OCI-LY3 (cell line): Measurements from ENCODE around the gene SOX12.

Experiments
- H2AFZ ChIP-seq: fragments of 200-600, 300-600 bp; shearing (Covaris generic); 2 replicates; pipeline ENCODE4 v1.6.0; 2014; ENCODE audit warnings: antibody characterized with exemption, low read depth, low read length
- H3K27ac ChIP-seq: fragments of 200-600, 300-600 bp; sonication (generic); 2 replicates; pipeline ENCODE4 v1.5.1; 2014; ENCODE audit warnings: mild to moderate bottlenecking, low read length, moderate library complexity, mixed read lengths
- H3K27me3 ChIP-seq: fragments of 200-600, 300-600 bp; sonication (generic); 2 replicates; pipeline ENCODE4 v1.6.1; 2014; ENCODE audit warnings: low read depth, low read length, mixed read lengths
- H3K36me3 ChIP-seq: fragments of 200-600, 300-600 bp; sonication (generic); replicated peaks from 2 replicates; pipeline ENCODE3; 2014; ENCODE audit warnings: low read depth, low read length, mixed read lengths
- H3K4me1 ChIP-seq: fragments of 300-600, 200-600 bp; sonication (generic); 2 replicates; pipeline ENCODE4 v1.6.1; 2014; ENCODE audit warnings: low read length, mixed read lengths
- H3K4me2 ChIP-seq: fragments of 200-600, 300-600 bp; sonication (generic); 2 replicates; pipeline ENCODE4 v1.6.1; 2014; ENCODE audit warnings: low read length, mixed read lengths
- H3K4me3 ChIP-seq: fragments of 300-600, 200-600 bp; sonication (generic); 2 replicates; pipeline ENCODE4 v1.5.1; 2014; ENCODE audit warnings: antibody characterized with exemption, mild to moderate bottlenecking, low read length, moderate library complexity
- H3K79me2 ChIP-seq: fragments of 300-600, 200-600 bp; shearing (Covaris generic); 2 replicates; pipeline ENCODE4 v1.6.1; 2014; ENCODE audit warnings: mild to moderate bottlenecking, low read length, mixed read lengths
- H3K9ac ChIP-seq: fragments of 300-600, 200-600 bp; shearing (Covaris generic); 2 replicates; pipeline ENCODE4 v1.6.0; 2014; ENCODE audit warnings: mild to moderate bottlenecking, low read length, moderate library complexity
- H3K9me3 ChIP-seq: fragments of 200-600, 300-600 bp; shearing (Covaris generic); 2 replicates; pipeline ENCODE4 v1.6.1; 2014; ENCODE audit warnings: low read length, mixed read lengths; ENCODE audit not compliant: insufficient read depth
- H4K20me1 ChIP-seq: fragments of 200-600, 300-600 bp; sonication (generic); 2 replicates; pipeline ENCODE4 v1.6.1; 2016; ENCODE audit warnings: low read length, mixed read lengths; ENCODE audit not compliant: insufficient read depth
- EZH2phosphoT487 ChIP-seq: fragments of 200-600 bp; shearing (Covaris generic); IDR thresholded peaks from 2 replicates; pipeline ENCODE4 v1.6.1; 2018; ENCODE audit warnings: antibody characterized with exemption, mixed run types, low read depth
- TF ChIP-seq, protein P1 (sequence below): fragments of 200-600, 300-600 bp; sonication (generic); IDR thresholded peaks from 2 replicates; pipeline ENCODE4 v1.5.1; 2014; ENCODE audit warnings: antibody characterized with exemption, low read length, low read depth

Gene SOX12

DNA sequence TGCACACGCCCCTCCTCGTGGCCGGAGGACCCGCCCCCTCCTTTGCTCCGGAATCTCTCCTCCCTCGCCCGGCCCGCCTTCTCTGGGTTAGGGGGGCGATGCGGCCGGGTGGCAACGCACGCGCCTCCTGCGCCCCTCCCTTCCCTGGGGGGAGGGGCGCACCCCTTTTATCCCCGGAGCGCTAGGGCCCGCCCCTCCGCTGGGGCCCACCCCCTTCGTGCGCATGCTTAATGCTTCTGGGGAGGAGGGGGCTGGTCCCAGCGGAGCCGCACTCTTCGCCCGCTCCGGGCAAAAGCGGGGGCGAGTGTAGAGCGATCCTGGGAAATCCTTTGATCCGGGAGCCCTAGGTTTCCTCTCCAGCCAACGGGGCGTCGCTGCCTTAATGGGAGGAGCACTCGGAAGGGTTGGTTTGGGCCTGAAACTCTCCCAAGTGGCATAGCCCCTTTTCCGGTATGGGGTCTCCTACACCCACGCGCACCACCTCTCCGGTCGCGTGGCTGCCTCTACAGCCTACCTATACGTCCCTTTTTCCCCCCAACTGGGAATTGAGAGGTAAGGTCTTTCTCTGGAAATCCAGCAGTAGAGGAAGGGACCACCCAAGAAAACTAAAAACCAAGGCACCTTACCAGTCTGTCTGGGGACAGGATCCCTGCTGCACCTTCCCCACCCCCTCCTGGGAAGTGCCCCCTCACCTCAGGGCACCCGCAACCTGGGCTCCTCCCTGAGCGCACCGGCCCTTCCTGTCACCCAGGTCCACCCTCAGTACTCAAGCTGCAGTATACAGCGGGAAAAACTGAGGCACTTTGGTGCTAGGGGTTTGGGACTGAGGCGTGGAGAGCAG is 2.1 kb downstream of the SOX12 start:
- Histone ChIP-seq H2AFZ (no peak overlapping the region), H3K9me3 (no peaks in the 10 kb centered on the region), H3K4me2 (peak overlapping the region; percentile 93), H3K9ac (peak overlapping the region; percentile 97), H3K79me2 (peaks cover 30% of the 10 kb centered on the region), H3K27me3 (no peaks in the 10 kb centered on the region), H4K20me1 (peaks cover 35% of the 10 kb centered on the region), H3K4me3 (peak overlapping the region; percentile 95), H3K4me1 (peaks cover 28% of the 10 kb centered on the region), H3K36me3 (peaks cover 8% of the 10 kb centered on the region), H3K27ac (peak overlapping the region; percentile 87)
- TF ChIP-seq EZH2phosphoT487, result no peak
- TF ChIP-seq, protein P1, sequence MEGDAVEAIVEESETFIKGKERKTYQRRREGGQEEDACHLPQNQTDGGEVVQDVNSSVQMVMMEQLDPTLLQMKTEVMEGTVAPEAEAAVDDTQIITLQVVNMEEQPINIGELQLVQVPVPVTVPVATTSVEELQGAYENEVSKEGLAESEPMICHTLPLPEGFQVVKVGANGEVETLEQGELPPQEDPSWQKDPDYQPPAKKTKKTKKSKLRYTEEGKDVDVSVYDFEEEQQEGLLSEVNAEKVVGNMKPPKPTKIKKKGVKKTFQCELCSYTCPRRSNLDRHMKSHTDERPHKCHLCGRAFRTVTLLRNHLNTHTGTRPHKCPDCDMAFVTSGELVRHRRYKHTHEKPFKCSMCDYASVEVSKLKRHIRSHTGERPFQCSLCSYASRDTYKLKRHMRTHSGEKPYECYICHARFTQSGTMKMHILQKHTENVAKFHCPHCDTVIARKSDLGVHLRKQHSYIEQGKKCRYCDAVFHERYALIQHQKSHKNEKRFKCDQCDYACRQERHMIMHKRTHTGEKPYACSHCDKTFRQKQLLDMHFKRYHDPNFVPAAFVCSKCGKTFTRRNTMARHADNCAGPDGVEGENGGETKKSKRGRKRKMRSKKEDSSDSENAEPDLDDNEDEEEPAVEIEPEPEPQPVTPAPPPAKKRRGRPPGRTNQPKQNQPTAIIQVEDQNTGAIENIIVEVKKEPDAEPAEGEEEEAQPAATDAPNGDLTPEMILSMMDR, result no peak

DNA sequence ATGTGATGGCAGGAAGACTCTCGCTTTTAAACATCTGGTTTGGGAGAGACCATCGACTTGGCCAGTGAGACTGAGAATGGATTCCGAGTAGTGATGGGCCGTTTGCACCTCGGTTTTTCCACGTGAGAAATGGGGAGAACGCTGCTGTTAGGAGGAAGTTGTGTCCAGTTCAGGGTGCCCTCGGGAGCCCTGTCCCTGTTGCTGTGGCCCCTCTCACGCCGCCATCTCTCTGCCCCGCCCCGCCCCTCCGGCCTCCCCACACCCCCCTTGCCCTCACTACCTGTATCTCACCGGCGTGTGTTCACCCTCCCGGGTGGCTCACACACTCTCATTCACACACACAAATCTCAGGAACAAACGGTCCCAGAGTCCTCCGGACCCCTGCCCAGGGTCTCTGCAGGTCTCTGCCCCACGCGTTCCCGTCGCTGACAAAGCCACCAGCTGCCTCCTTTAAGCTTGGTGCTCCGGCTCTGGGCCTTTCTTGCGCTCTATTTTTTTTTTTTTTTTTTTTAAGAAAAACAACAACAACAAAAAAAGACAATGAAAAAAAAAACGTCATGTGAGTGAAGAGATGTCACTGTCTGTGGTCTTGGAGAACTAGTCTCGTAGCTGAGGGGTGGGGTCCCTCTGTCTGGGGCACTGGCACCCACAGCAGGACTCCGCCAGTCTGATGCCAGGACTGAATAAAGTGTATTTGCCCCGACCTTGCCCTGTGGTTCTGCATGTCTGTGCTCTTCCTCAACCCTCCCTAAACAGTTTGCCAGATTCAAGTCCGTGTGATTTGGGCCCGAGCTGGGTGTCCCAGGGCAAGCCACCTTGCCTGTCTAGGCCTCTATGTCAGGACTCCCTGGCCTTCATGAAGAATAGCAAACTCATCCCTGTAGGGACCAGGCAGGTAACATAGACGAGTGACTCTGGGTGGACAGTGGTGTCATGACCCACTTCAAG is 2.9 kb downstream of the SOX12 start:
- peak overlapping the region; percentile 95 for H3K4me3 ChIP-seq
- peaks cover 8% of the 10 kb centered on the region for H3K36me3 ChIP-seq
- no peak for TF ChIP-seq EZH2phosphoT487
- TF ChIP-seq, protein P1, result no peak
- H3K79me2 ChIP-seq, result peaks cover 30% of the 10 kb centered on the region
- no peaks in the 10 kb centered on the region for H3K9me3 ChIP-seq
- no peaks in the 10 kb centered on the region for H3K27me3 ChIP-seq
- H3K27ac ChIP-seq, result no peak overlapping the region
- peak overlapping the region; percentile 93 for H3K4me2 ChIP-seq
- peak overlapping the region; percentile 97; the same call in 1 of the 2 replicates for H3K9ac ChIP-seq
- H4K20me1 ChIP-seq, result peaks cover 35% of the 10 kb centered on the region
- peaks cover 27% of the 10 kb centered on the region for H3K4me1 ChIP-seq
- no peak overlapping the region for H2AFZ ChIP-seq

DNA sequence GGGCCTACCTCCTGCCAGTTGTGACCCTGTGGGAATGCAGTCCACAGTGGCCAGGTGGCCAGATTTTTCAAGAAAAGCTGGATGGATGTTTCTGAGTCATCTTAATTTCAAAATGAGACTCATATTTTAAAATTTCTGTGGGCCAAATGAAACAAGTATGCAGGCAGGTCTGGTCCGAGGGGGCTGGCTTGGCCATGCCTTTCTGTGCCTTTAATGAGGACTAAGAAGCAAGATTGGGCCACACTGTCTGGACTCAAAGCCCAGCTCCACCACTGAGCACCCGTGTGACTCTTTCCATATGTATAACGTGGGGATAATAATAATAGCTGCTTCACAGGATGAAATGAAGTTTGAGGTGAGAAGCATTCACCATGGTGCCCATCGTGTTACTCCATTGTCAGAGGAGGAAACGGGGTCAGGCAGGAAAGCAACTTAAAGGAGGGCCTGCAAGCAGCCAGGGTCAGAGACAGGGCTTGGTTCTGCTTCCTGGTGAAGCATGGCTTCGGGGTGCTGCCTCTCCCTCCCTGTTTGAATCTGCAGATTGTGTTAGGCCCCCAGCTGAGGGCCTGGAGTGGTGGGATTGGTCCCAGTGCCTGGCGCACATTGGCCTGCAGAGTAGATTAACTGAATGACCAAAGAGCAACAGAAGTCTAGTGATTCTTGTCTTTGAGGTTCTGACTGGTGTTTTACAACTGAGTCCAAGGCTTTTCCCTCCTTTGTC is 3.8 kb downstream of the SOX12 start:
- H3K4me2 ChIP-seq, result no peak overlapping the region
- H3K27ac ChIP-seq, result no peak overlapping the region
- TF ChIP-seq, protein P1, result no peak
- no peak for TF ChIP-seq EZH2phosphoT487
- no peak overlapping the region for H3K9ac ChIP-seq
- H4K20me1 ChIP-seq, result peaks cover 35% of the 10 kb centered on the region
- peaks cover 30% of the 10 kb centered on the region for H3K79me2 ChIP-seq
- H3K4me1 ChIP-seq, result peaks cover 22% of the 10 kb centered on the region
- H3K4me3 ChIP-seq, result no peak overlapping the region
- H3K9me3 ChIP-seq, result no peaks in the 10 kb centered on the region
- H2AFZ ChIP-seq, result no peak overlapping the region
- peaks cover 8% of the 10 kb centered on the region for H3K36me3 ChIP-seq
- H3K27me3 ChIP-seq, result no peaks in the 10 kb centered on the region
